Gastrocnemius medialis (tissue), 4 donors: Measurements from ENCODE around the gene PARD3B. TPM values are rescaled to one million over a fixed set of nuclear protein-coding genes. Genes with fewer than 3 reads are reported as not detected.

Experiments
- ATAC-seq, 2 donors: fragments of 150-250 bp; one replicate each; pipeline ENCODE4 v1.9.1; 2016
- DNase-seq, 2 donors: peaks; one replicate each; pipeline ENCODE4 v3.0.0-alpha.2; 2019
- H3K27ac ChIP-seq, 4 donors: fragments of 200-600 bp; sonication (generic); 1 replicate in 1 of 4; 2 replicates in 3 of 4; pipeline ENCODE4 v1.5.1; 2016 to 2018; ENCODE audit warnings: mild to moderate bottlenecking in 2 of 4, moderate library complexity in 1 of 4
- H3K27me3 ChIP-seq, 3 donors: fragments of 200-600 bp; sonication (generic) in 2 of 3; 1 replicate in 1 of 3; 2 replicates in 2 of 3; pipeline versions ENCODE4 v1.5.1 to v1.6.0; 2016 to 2019; ENCODE audit warnings: mild to moderate bottlenecking in 1 of 3, moderate library complexity in 1 of 3
- H3K36me3 ChIP-seq, 2 donors: fragments of 200-600 bp; sonication (generic) in 1 of 2; one replicate each; pipeline ENCODE4 v1.5.1; 2017 to 2018
- H3K4me1 ChIP-seq, 2 donors: fragments of 200-600 bp; sonication (generic) in 1 of 2; one replicate each; pipeline ENCODE4 v1.5.1; 2016 to 2017; ENCODE audit warnings: mild to moderate bottlenecking in 2 of 2
- H3K4me3 ChIP-seq, 4 donors: fragments of 200-600 bp; sonication (generic) in 3 of 4; 1 replicate in 1 of 4; 2 replicates in 3 of 4; pipeline ENCODE4 v1.5.1; 2016 to 2019; ENCODE audit warnings: mild to moderate bottlenecking in 2 of 4
- H3K9me3 ChIP-seq, 3 donors: fragments of 200-600 bp; sonication (generic) in 2 of 3; 1 replicate in 1 of 3; 2 replicates in 2 of 3; pipeline ENCODE4 v1.5.1; 2016 to 2019
- CTCF ChIP-seq, 5 experiments: fragments of 450-650 bp in 3 of 5; fragments of 200-600 bp in 2 of 5; sonication (generic) in 2 of 5; IDR thresholded peaks in 4 of 5; conservative IDR thresholded peaks in 1 of 5; 1 replicate in 4 of 5; 2 replicates in 1 of 5; pipeline ENCODE4 v1.5.1; 2016 to 2019; ENCODE audit warnings: antibody characterized with exemption in 5 of 5, mild to moderate bottlenecking in 3 of 5, moderate library complexity in 3 of 5
- POLR2A ChIP-seq, 2 donors: fragments of 450-650 bp; IDR thresholded peaks; one replicate each; pipeline ENCODE4 v1.6.1; 2017; ENCODE audit warnings: antibody characterized with exemption in 2 of 2, mild to moderate bottlenecking in 2 of 2, moderate library complexity in 2 of 2
- in situ Hi-C, 4 donors: fragments of 200-750 bp; cut with MboI; loops; one replicate each; pipeline versions ENCODE4 v1.15.0 to v1.8.0; 2017; ENCODE audit warnings: low sequenced_read_pairs in 4 of 4
- intact Hi-C: fragments of 100-400 bp; cut with DNase I; formaldehyde crosslinking; loops from one replicate; pipeline ENCODE4 v1.15.1; 2023; ENCODE audit warnings: low total_unique reads
- total RNA-seq, 4 donors: library from RNA; depleted of rRNA; stranded (reverse); fragments of >200 nt; gene quantifications; one replicate each; pipeline versions ENCODE4 v1.1.0 to v1.2.3, GENCODE V29; 2016

PARD3B gene
- total RNA-seq, 4 donors from 2014 or later: 2.2 to 15.5 (median 4.6) TPM

GRCh38 chr2:204655101-204655500 lies 109.8 kb downstream of the PARD3B start:
- DNase-seq: no peak
- Histone ChIP-seq H3K36me3 (no peaks in the 10 kb centered on the region), H3K27ac (no peak overlapping the region), H3K4me1 (no peaks in the 10 kb centered on the region), H3K9me3 (no peaks in the 10 kb centered on the region), H3K27me3 (no peaks in the 10 kb centered on the region), H3K4me3 (no peak overlapping the region)
- in situ Hi-C loops: no loop called here
- peak; percentile 70 to 71 for ATAC-seq
- intact Hi-C loops: no loop called here
- no peak for TF ChIP-seq CTCF (IDR thresholded peaks at IDR 0.05 in 4 of 5, conservative IDR thresholded peaks at IDR 0.05 in 1 of 5)
- no peak for TF ChIP-seq POLR2A (IDR thresholded peaks at IDR 0.05)

- H3K4me1 ChIP-seq: no peaks in the 10 kb centered on the region
- H3K9me3 ChIP-seq: no peaks in the 10 kb centered on the region
- DNase-seq (no peak), ATAC-seq (no peak)
- no peaks in the 10 kb centered on the region for H3K27me3 ChIP-seq
- in situ Hi-C loops: no loop called here
- TF ChIP-seq CTCF (IDR thresholded peaks at IDR 0.05 in 4 of 5, conservative IDR thresholded peaks at IDR 0.05 in 1 of 5) (no peak), POLR2A (IDR thresholded peaks at IDR 0.05) (no peak)
- no peaks in the 10 kb centered on the region for H3K36me3 ChIP-seq
- intact Hi-C loops: no loop called here
- H3K27ac ChIP-seq: no peak overlapping the region
- H3K4me3 ChIP-seq: no peak overlapping the region
These were observed 110.4 kb downstream of the PARD3B start for GRCh38 chr2:204655626-204656025.

GRCh38 chr2:204657024-204657423 lies 111.7 kb downstream of the PARD3B start:
- Histone ChIP-seq H3K27ac (no peak overlapping the region), H3K4me3 (no peak overlapping the region), H3K36me3 (no peaks in the 10 kb centered on the region), H3K27me3 (no peaks in the 10 kb centered on the region), H3K9me3 (no peaks in the 10 kb centered on the region), H3K4me1 (no peaks in the 10 kb centered on the region)
- ATAC-seq (no peak), DNase-seq (no peak)
- in situ Hi-C loops: no loop called here
- TF ChIP-seq POLR2A (IDR thresholded peaks at IDR 0.05) (no peak), CTCF (IDR thresholded peaks at IDR 0.05 in 4 of 5, conservative IDR thresholded peaks at IDR 0.05 in 1 of 5) (no peak)
- intact Hi-C loops: no loop called here

- no peaks in the 10 kb centered on the region for H3K27me3 ChIP-seq
- no peak overlapping the region for H3K27ac ChIP-seq
- ATAC-seq (no peak), DNase-seq (no peak)
- peaks cover 0 to 12% of the 10 kb centered on the region in 2 donors for H3K4me1 ChIP-seq
- intact Hi-C loops (no loop called here), in situ Hi-C loops (no loop called here)
- no peaks in the 10 kb centered on the region for H3K9me3 ChIP-seq
- TF ChIP-seq CTCF (IDR thresholded peaks at IDR 0.05 in 4 of 5, conservative IDR thresholded peaks at IDR 0.05 in 1 of 5) (no peak), POLR2A (IDR thresholded peaks at IDR 0.05) (no peak)
- no peaks in the 10 kb centered on the region for H3K36me3 ChIP-seq
- no peak overlapping the region for H3K4me3 ChIP-seq
These were observed 117.7 kb downstream of the PARD3B start for GRCh38 chr2:204662956-204663355.

GRCh38 chr2:204663816-204664425 lies 118.6 kb downstream of the PARD3B start:
- in situ Hi-C loops: no loop called here
- H3K9me3 ChIP-seq: no peaks in the 10 kb centered on the region
- intact Hi-C loops: no loop called here
- H3K36me3 ChIP-seq: no peaks in the 10 kb centered on the region
- ATAC-seq (no peak), DNase-seq (no peak)
- TF ChIP-seq CTCF (IDR thresholded peaks at IDR 0.05 in 4 of 5, conservative IDR thresholded peaks at IDR 0.05 in 1 of 5) (no peak), POLR2A (IDR thresholded peaks at IDR 0.05) (no peak)
- no peak overlapping the region for H3K27ac ChIP-seq
- H3K4me3 ChIP-seq: no peak overlapping the region
- H3K4me1 ChIP-seq: peaks cover 0 to 12% of the 10 kb centered on the region in 2 donors
- no peaks in the 10 kb centered on the region for H3K27me3 ChIP-seq
